Gastrocnemius medialis (tissue), 4 donors: ENCODE data around the gene TLX2. TPM values are rescaled to one million over a fixed set of nuclear protein-coding genes. Genes with fewer than 3 reads are reported as not detected.

Experiments
- ATAC-seq, 2 donors: fragments of 150-250 bp; one replicate each; pipeline ENCODE4 v1.9.1; 2016
- DNase-seq, 2 donors: peaks; one replicate each; pipeline ENCODE4 v3.0.0-alpha.2; 2019
- H3K27ac ChIP-seq, 4 donors: fragments of 200-600 bp; sonication (generic); 1 replicate in 1 of 4; 2 replicates in 3 of 4; pipeline ENCODE4 v1.5.1; 2016 to 2018; ENCODE audit warnings: mild to moderate bottlenecking in 2 of 4, moderate library complexity in 1 of 4
- H3K27me3 ChIP-seq, 3 donors: fragments of 200-600 bp; sonication (generic) in 2 of 3; 1 replicate in 1 of 3; 2 replicates in 2 of 3; pipeline versions ENCODE4 v1.5.1 to v1.6.0; 2016 to 2019; ENCODE audit warnings: mild to moderate bottlenecking in 1 of 3, moderate library complexity in 1 of 3
- H3K36me3 ChIP-seq, 2 donors: fragments of 200-600 bp; sonication (generic) in 1 of 2; one replicate each; pipeline ENCODE4 v1.5.1; 2017 to 2018
- H3K4me1 ChIP-seq, 2 donors: fragments of 200-600 bp; sonication (generic) in 1 of 2; one replicate each; pipeline ENCODE4 v1.5.1; 2016 to 2017; ENCODE audit warnings: mild to moderate bottlenecking in 2 of 2
- H3K4me3 ChIP-seq, 4 donors: fragments of 200-600 bp; sonication (generic) in 3 of 4; 1 replicate in 1 of 4; 2 replicates in 3 of 4; pipeline ENCODE4 v1.5.1; 2016 to 2019; ENCODE audit warnings: mild to moderate bottlenecking in 2 of 4
- H3K9me3 ChIP-seq, 3 donors: fragments of 200-600 bp; sonication (generic) in 2 of 3; 1 replicate in 1 of 3; 2 replicates in 2 of 3; pipeline ENCODE4 v1.5.1; 2016 to 2019
- CTCF ChIP-seq, 5 experiments: fragments of 450-650 bp in 3 of 5; fragments of 200-600 bp in 2 of 5; sonication (generic) in 2 of 5; IDR thresholded peaks in 4 of 5; conservative IDR thresholded peaks in 1 of 5; 1 replicate in 4 of 5; 2 replicates in 1 of 5; pipeline ENCODE4 v1.5.1; 2016 to 2019; ENCODE audit warnings: antibody characterized with exemption in 5 of 5, mild to moderate bottlenecking in 3 of 5, moderate library complexity in 3 of 5
- POLR2A ChIP-seq, 2 donors: fragments of 450-650 bp; IDR thresholded peaks; one replicate each; pipeline ENCODE4 v1.6.1; 2017; ENCODE audit warnings: antibody characterized with exemption in 2 of 2, mild to moderate bottlenecking in 2 of 2, moderate library complexity in 2 of 2
- in situ Hi-C, 4 donors: fragments of 200-750 bp; cut with MboI; loops; one replicate each; pipeline versions ENCODE4 v1.15.0 to v1.8.0; 2017; ENCODE audit warnings: low sequenced_read_pairs in 4 of 4
- intact Hi-C: fragments of 100-400 bp; cut with DNase I; formaldehyde crosslinking; loops from one replicate; pipeline ENCODE4 v1.15.1; 2023; ENCODE audit warnings: low total_unique reads
- total RNA-seq, 4 donors: library from RNA; depleted of rRNA; stranded (reverse); fragments of >200 nt; gene quantifications; one replicate each; pipeline versions ENCODE4 v1.1.0 to v1.2.3, GENCODE V29; 2016

Gene TLX2
- total RNA-seq, 4 donors from 2014 or later, result not detected

DNA sequence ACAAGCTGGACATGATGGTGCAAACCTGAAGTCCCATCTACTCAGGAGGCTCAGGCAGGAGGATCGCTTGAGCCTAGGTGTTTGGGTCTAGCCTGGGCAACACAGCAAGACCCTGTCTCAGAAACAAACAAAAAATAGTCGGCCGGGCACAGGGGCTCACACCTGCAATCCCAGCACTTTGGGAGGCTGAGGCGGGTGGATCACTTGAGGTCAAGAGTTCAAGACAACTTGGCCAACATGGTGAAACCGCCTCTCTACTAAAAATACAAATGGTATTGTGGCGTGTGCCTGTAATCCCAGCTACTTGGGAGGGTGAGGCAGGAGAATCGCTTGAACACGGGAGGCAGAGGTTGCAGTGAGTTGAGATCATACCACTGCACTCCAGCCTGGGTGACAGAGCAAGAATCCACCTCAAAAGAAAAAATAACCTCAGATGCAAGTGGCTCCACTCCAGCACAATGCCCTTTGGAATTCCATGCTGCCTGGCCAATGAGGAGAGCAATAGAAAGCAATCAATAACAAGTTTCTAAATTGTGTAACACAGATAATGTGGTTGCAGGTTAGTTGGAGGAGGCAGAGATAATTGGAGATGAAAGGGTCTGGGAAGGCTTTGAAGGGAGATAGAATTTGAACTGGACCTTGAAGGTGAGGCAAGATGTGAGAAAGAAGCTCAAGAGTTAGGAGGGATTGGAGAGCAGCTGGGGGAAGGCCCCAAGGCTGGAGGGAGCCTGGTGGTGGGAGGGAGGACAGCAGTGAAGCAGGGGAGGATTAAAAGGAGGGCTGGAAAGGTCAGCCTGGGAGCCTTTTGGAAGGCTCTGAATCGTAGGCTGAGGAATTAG is 25.4 kb upstream of the TLX2 start:
- no peak overlapping the region for H3K4me3 ChIP-seq
- peaks cover 0 to 54% of the 10 kb centered on the region in 2 donors for H3K36me3 ChIP-seq
- peaks cover 2 to 3% of the 10 kb centered on the region in 2 donors for H3K4me1 ChIP-seq
- no peak for TF ChIP-seq POLR2A (IDR thresholded peaks at IDR 0.05)
- TF ChIP-seq CTCF (IDR thresholded peaks at IDR 0.05 in 4 of 5, conservative IDR thresholded peaks at IDR 0.05 in 1 of 5), result no peak
- DNase-seq (no peak), ATAC-seq (no peak)
- H3K27me3 ChIP-seq, result no peaks in the 10 kb centered on the region
- no peak overlapping the region for H3K27ac ChIP-seq
- intact Hi-C loops, result no loop called here
- in situ Hi-C loops, result loop anchor here in 3 of 4 donors (5.0 to 10.0 kb wide), 2 partner anchors 93 to 96 kb away; no protein-coding TSS in a partner anchor
- no peaks in the 10 kb centered on the region for H3K9me3 ChIP-seq

GRCh38 chr2:74489906-74490305 is 24.3 kb upstream of the TLX2 start:
- ATAC-seq (no peak), DNase-seq (no peak)
- in situ Hi-C loops (loop anchor here in 3 of 4 donors (5.0 to 10.0 kb wide), 2 partner anchors 92 to 95 kb away; no protein-coding TSS in a partner anchor), intact Hi-C loops (no loop called here)
- Histone ChIP-seq H3K4me1 (no peaks in the 10 kb centered on the region), H3K27me3 (no peaks in the 10 kb centered on the region), H3K27ac (no peak overlapping the region), H3K4me3 (no peak overlapping the region), H3K9me3 (no peaks in the 10 kb centered on the region), H3K36me3 (peaks cover 0 to 61% of the 10 kb centered on the region in 2 donors)
- no peak for TF ChIP-seq CTCF (IDR thresholded peaks at IDR 0.05 in 4 of 5, conservative IDR thresholded peaks at IDR 0.05 in 1 of 5)
- TF ChIP-seq POLR2A (IDR thresholded peaks at IDR 0.05), result no peak

GRCh38 chr2:74491648-74492544 is 22.4 kb upstream of the TLX2 start:
- Histone ChIP-seq H3K36me3 (peaks cover 0 to 51% of the 10 kb centered on the region in 2 donors), H3K4me3 (no peak overlapping the region), H3K27me3 (peaks cover 0 to 1% (median under 1%) of the 10 kb centered on the region in 3 donors), H3K4me1 (no peaks in the 10 kb centered on the region), H3K9me3 (no peaks in the 10 kb centered on the region), H3K27ac (no peak overlapping the region)
- DNase-seq (no peak), ATAC-seq (no peak)
- intact Hi-C loops (no loop called here), in situ Hi-C loops (no loop called here)
- no peak for TF ChIP-seq POLR2A (IDR thresholded peaks at IDR 0.05)
- TF ChIP-seq CTCF (IDR thresholded peaks at IDR 0.05 in 4 of 5, conservative IDR thresholded peaks at IDR 0.05 in 1 of 5), result no peak

DNA sequence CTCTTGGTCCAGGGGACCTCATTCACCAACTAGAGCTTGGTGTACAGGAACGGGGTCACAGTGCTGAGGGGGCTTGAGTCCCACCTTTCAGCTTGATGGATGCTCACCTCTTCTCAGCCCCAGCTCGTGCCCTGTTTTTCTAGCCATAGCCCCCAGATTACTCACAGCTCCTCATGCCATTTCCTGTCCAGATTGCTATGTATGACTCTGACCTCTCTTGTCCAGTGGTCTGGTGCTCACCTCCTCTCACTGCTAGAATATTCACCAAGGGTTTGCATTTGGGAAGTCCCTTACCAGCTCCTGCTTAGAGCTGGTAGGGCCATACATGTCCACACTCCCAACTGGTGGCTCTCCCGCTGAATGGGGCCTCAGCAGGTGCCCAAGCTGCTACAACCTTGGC is 20.7 kb upstream of the TLX2 start:
- intact Hi-C loops (no loop called here), in situ Hi-C loops (no loop called here)
- no peak for TF ChIP-seq POLR2A (IDR thresholded peaks at IDR 0.05)
- TF ChIP-seq CTCF (IDR thresholded peaks at IDR 0.05 in 4 of 5, conservative IDR thresholded peaks at IDR 0.05 in 1 of 5), result no peak
- ATAC-seq (no peak), DNase-seq (no peak)
- H3K9me3 ChIP-seq, result no peaks in the 10 kb centered on the region
- H3K27me3 ChIP-seq, result peaks cover 12 to 17% (median 17%) of the 10 kb centered on the region in 3 donors
- H3K36me3 ChIP-seq, result peaks cover 0 to 51% of the 10 kb centered on the region in 2 donors
- H3K4me3 ChIP-seq, result no peak overlapping the region
- no peak overlapping the region for H3K27ac ChIP-seq
- peaks cover 10 to 12% of the 10 kb centered on the region in 2 donors for H3K4me1 ChIP-seq
